Retinal pigment epithelial cell (primary cell): ENCODE measurements around the gene OLIG2.

Source experiments
- DNase-seq: peaks from one replicate; pipeline ENCODE4 v3.0.0-alpha.2; 2010; ENCODE audit warnings: low read depth
- H3K4me3 ChIP-seq: 2 replicates; pipeline ENCODE4 v1.5.1; 2011; ENCODE audit warnings: mild to moderate bottlenecking, low read length, control low read depth, moderate library complexity
- TF ChIP-seq, protein P1 (sequence below): conservative IDR thresholded peaks from 2 replicates; pipeline ENCODE4 v1.5.1; 2011; ENCODE audit warnings: low read depth, low read length, control low read depth, inconsistent platforms

The OLIG2 gene

DNA sequence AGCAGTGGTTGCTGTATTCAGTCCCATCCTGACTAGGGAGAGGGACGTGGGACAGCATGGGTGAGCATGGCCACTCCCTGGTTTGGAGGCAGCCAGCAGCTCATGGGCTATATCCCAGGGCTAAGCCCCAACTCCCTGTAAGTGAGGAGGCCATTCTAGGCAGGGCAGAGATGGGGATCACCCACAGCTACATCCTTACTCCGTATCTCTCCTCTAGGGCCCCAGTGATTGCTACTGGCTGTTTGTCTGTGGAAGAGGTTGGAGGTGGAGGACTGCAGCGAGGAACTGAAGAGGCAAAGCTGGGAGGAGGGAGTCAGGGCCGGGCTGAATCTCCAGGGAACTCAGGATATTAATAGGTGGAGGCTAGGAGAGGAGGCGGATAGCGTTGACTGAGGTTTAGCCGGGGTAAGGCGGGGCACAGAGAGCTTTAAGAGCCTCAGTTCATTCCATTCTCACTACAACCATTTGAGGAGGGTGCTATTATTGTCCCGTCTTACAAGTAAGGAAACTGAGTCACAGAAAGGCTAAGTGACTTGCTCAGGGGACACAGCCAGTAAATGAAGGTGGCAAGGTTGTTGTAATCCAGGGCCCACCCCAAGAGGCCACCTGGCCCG is 6.8 kb downstream of the OLIG2 start:
- TF ChIP-seq, protein P1, sequence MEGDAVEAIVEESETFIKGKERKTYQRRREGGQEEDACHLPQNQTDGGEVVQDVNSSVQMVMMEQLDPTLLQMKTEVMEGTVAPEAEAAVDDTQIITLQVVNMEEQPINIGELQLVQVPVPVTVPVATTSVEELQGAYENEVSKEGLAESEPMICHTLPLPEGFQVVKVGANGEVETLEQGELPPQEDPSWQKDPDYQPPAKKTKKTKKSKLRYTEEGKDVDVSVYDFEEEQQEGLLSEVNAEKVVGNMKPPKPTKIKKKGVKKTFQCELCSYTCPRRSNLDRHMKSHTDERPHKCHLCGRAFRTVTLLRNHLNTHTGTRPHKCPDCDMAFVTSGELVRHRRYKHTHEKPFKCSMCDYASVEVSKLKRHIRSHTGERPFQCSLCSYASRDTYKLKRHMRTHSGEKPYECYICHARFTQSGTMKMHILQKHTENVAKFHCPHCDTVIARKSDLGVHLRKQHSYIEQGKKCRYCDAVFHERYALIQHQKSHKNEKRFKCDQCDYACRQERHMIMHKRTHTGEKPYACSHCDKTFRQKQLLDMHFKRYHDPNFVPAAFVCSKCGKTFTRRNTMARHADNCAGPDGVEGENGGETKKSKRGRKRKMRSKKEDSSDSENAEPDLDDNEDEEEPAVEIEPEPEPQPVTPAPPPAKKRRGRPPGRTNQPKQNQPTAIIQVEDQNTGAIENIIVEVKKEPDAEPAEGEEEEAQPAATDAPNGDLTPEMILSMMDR, result no peak
- no peak for DNase-seq

DNA sequence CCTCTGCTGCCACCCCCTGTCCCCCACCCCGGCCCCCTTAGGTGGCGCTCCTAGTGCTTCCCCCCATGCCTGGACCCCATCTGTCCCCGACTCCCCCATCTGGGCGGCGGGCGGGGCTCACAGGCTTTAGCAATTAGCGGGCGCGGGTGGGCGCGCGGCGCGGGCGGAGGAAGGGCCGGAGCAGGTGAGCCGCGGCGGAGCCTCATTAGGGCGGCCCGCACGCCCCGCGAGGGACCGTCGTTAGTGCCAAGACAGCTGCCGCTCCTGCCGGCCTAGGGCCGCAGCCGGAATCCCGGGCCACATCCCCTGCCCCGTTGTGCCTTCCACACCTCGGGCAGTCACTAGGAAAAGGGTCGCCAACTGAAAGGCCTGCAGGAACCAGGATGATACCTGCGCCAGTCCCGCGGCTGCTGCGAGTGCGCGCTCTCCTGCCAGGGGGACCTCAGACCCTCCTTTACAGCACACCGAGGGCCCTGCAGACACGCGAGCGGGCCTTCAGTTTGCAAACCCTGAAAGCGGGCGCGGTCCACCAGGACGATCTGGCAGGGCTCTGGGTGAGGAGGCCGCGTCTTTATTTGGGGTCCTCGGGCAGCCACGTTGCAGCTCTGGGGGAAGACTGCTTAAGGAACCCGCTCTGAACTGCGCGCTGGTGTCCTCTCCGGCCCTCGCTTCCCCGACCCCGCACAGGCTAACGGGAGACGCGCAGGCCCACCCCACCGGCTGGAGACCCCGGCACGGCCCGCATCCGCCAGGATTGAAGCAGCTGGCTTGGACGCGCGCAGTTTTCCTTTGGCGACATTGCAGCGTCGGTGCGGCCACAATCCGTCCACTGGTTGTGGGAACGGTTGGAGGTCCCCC is 7.6 kb downstream of the OLIG2 start:
- TF ChIP-seq, protein P1, result no peak
- no peak overlapping the region for H3K4me3 ChIP-seq
- no peak for DNase-seq

More for the DNA sequence above, 6.8 kb downstream of the OLIG2 start:
- no peak overlapping the region for H3K4me3 ChIP-seq

GRCh38 chr21:33033961-33034413 is 8.3 kb downstream of the OLIG2 start:
- no peak for DNase-seq
- H3K4me3 ChIP-seq, result no peak overlapping the region
- TF ChIP-seq, protein P1, result no peak

DNA sequence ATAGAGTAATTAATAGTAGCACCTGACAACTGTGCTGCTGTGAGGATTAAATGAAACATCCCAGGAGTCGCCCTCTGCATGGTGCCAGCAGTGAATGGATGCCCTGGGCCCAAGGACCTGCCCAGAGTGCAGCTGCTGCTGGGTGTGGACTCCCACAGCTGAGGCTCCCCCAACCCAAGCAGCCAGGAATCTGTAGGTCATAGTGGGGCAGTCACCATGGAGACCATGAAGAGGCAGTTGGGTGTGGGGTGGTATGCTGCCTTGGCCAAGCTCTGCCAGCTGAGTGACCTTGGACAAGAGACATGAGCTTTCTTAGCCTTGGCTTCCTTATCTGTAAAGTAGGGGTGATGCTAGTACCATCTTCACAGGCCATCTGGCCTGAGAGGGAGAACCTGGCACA is 9.4 kb downstream of the OLIG2 start:
- TF ChIP-seq, protein P1, result no peak
- no peak overlapping the region for H3K4me3 ChIP-seq
- no peak for DNase-seq

GRCh38 chr21:33036430-33037162 is 10.9 kb downstream of the OLIG2 start:
- no peak overlapping the region for H3K4me3 ChIP-seq
- TF ChIP-seq, protein P1, result no peak
- DNase-seq, result no peak

- TF ChIP-seq, protein P1, result no peak
- no peak overlapping the region for H3K4me3 ChIP-seq
- no peak for DNase-seq
These were observed 11.8 kb downstream of the OLIG2 start for GRCh38 chr21:33037501-33037900.
